HepG2 (cell line): ENCODE data around the gene PRKCE. TPM values are rescaled to one million over a fixed set of nuclear protein-coding genes. Genes with fewer than 3 reads are reported as not detected.

Experiments used
- BORCS8-MEF2B ChIP-seq: sonication (generic); formaldehyde crosslinking; IDR thresholded peaks from 2 replicates; pipeline ENCODE4 v1.8.0; 2022; ENCODE audit warnings: mild to moderate bottlenecking, missing genetic modification reagents
- CEBPG ChIP-seq: IDR thresholded peaks from 2 replicates; pipeline ENCODE4 v1.6.1; 2016
- ELF1 ChIP-seq: sonication (generic); formaldehyde crosslinking; IDR thresholded peaks from 2 replicates; pipeline ENCODE4 v1.4.0; 2020; ENCODE audit warnings: missing genetic modification reagents
- FOXA1 ChIP-seq, 2 experiments: fragments of 450-650 bp in 1 of 2; sonication (generic) in 1 of 2; formaldehyde crosslinking in 1 of 2; IDR thresholded peaks; 2 replicates each; pipeline versions ENCODE4 v1.4.0 to v1.6.1; 2016 to 2020; ENCODE audit warnings: missing genetic modification reagents in 1 of 2
- FOXK1 ChIP-seq: sonication (generic); formaldehyde crosslinking; IDR thresholded peaks from 2 replicates; pipeline ENCODE4 v1.4.0; 2020; ENCODE audit warnings: low read depth, missing genetic modification reagents, borderline replicate concordance
- HHEX ChIP-seq: IDR thresholded peaks from 2 replicates; pipeline ENCODE4 v1.6.1; 2016; ENCODE audit warnings: control low read depth
- HMG20A ChIP-seq: IDR thresholded peaks from 2 replicates; pipeline ENCODE4 v1.6.1; 2016; ENCODE audit warnings: borderline replicate concordance
- JARID2 ChIP-seq: sonication (generic); formaldehyde crosslinking; IDR thresholded peaks from 2 replicates; pipeline ENCODE4 v1.8.1; 2023; ENCODE audit warnings: missing genetic modification reagents, inconsistent platforms; ENCODE audit not compliant: insufficient replicate concordance
- MAF1 ChIP-seq: sonication (generic); formaldehyde crosslinking; IDR thresholded peaks from 2 replicates; pipeline ENCODE4 v1.5.0; 2020; ENCODE audit warnings: missing genetic modification reagents, borderline replicate concordance
- NFE2 ChIP-seq: sonication (generic); formaldehyde crosslinking; IDR thresholded peaks from 2 replicates; pipeline ENCODE4 v1.4.0; 2020; ENCODE audit warnings: missing genetic modification reagents
- SNAPC5 ChIP-seq: sonication (generic); formaldehyde crosslinking; IDR thresholded peaks from 2 replicates; pipeline ENCODE4 v1.8.1; 2023; ENCODE audit warnings: mild to moderate bottlenecking, missing genetic modification reagents, borderline replicate concordance
- SRSF4 ChIP-seq: fragments of 200-400 bp; formaldehyde crosslinking; IDR thresholded peaks from one replicate; pipeline ENCODE4 v1.6.1; 2018; ENCODE audit warnings: mild to moderate bottlenecking, low read depth, low read length, moderate library complexity; ENCODE audit not compliant: poor library complexity, severe bottlenecking
- TERF1 ChIP-seq: sonication (generic); formaldehyde crosslinking; IDR thresholded peaks from 2 replicates; pipeline ENCODE4 v1.8.0; 2022; ENCODE audit warnings: mild to moderate bottlenecking, missing genetic modification reagents, moderate library complexity
- ZBTB38 ChIP-seq: sonication (generic); formaldehyde crosslinking; IDR thresholded peaks from 2 replicates; pipeline ENCODE4 v1.5.1; 2020; ENCODE audit warnings: mild to moderate bottlenecking, missing genetic modification reagents
- ZNF101 ChIP-seq: sonication (generic); formaldehyde crosslinking; IDR thresholded peaks from 2 replicates; pipeline ENCODE4 v1.4.0; 2020; ENCODE audit warnings: mild to moderate bottlenecking, low read depth, missing genetic modification reagents, borderline replicate concordance
- ZNF329 ChIP-seq: sonication (generic); formaldehyde crosslinking; IDR thresholded peaks from 2 replicates; pipeline ENCODE4 v1.9.0; 2021; ENCODE audit warnings: low read depth, mild to moderate bottlenecking, missing genetic modification reagents
- ZNF543 ChIP-seq: sonication (generic); formaldehyde crosslinking; IDR thresholded peaks from 2 replicates; pipeline ENCODE4 v1.4.0; 2020; ENCODE audit warnings: mild to moderate bottlenecking, missing genetic modification reagents
- ZNF563 ChIP-seq: sonication (generic); formaldehyde crosslinking; IDR thresholded peaks from 2 replicates; pipeline ENCODE4 v1.8.0; 2022; ENCODE audit warnings: mild to moderate bottlenecking, moderate library complexity, missing genetic modification reagents
- ZNF614 ChIP-seq: IDR thresholded peaks from 2 replicates; pipeline ENCODE4 v1.6.1; 2018; ENCODE audit warnings: missing biosample characterization, missing genetic modification reagents, inconsistent platforms, borderline replicate concordance
- ZNF615 ChIP-seq: sonication (generic); formaldehyde crosslinking; IDR thresholded peaks from 2 replicates; pipeline ENCODE4 v1.5.0; 2020; ENCODE audit warnings: mild to moderate bottlenecking, missing genetic modification reagents, borderline replicate concordance
- ZSCAN5A ChIP-seq: sonication (generic); formaldehyde crosslinking; IDR thresholded peaks from 2 replicates; pipeline ENCODE4 v1.8.0; 2022; ENCODE audit warnings: mild to moderate bottlenecking, missing genetic modification reagents, borderline replicate concordance
- polyA plus RNA-seq, 8 experiments: library from polyadenylated mRNA; depleted of rRNA in 3 of 8; stranded (reverse) in 7 of 8; unstranded in 1 of 8; fragments of >200 nt; fragmentation: Illumina TruSeq in 4 of 8; extraction: Trizol in 4 of 8; gene quantifications; 2 replicates each; pipeline versions ENCODE4 v1.2.1 to v1.2.3, GENCODE V29; 2011 to 2016; ENCODE audit warnings: low read depth in 4 of 8, missing spikeins in 1 of 8, mixed read lengths in 1 of 8; ENCODE audit not compliant: insufficient read depth in 1 of 8
- total RNA-seq, 5 experiments: library from RNA; depleted of rRNA; stranded (reverse); fragments of >200 nt; fragmentation: Illumina TruSeq; extraction: Trizol; gene quantifications; 2 replicates each; pipeline ENCODE4 v1.2.3, GENCODE V29; 2016; ENCODE audit warnings: low read depth in 1 of 5
- TF ChIP-seq, protein P1 (sequence below): IDR thresholded peaks from 2 replicates; pipeline ENCODE4 v1.6.1; 2016; ENCODE audit warnings: low read depth, missing genetic modification reagents, missing compliant biosample characterization

PRKCE gene
- total and polyA plus RNA-seq, 2 of the 13 experiments (the other 11 are each of a cell fraction or from before 2014, with no cell fraction given): 1.0 to 3.9 TPM

DNA sequence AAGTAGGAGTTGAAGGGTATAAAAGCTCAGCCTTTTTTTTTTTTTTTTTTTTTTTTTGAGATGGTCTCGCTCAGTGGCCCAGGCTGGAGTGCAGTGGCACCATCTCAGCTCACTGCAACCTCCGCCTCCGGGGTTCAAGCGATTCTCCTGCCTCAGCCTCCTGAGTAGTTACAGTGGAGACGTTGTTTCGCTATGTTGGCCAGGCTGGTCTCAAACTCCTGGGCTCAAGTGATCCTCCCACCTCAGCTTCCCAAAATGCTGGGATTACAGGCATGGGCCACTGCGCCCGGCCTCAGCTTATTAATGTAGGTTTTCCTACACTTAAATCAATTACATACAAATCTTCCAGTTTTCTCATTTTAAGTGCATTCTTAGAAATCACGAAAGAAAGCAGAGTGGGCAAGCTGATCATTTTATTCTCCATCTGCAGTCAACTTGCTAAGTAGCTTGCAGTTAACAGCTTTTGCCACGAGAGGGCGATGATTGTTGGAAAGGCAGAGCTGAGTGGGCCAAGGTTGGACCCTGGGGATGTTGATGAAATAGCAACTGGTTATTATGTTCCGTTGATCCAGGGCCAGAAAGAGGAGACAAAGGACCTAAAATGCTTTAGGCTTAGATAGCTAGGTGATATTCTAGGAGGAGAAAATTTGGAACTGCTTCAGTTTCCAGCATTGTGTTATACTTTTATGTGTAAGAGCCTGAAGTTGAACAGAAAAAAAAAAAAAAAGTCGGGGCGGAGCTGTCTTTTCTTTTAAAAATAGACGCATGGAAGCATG is 411.4 kb downstream of the PRKCE start (continued):
- TF ChIP-seq, protein P1, sequence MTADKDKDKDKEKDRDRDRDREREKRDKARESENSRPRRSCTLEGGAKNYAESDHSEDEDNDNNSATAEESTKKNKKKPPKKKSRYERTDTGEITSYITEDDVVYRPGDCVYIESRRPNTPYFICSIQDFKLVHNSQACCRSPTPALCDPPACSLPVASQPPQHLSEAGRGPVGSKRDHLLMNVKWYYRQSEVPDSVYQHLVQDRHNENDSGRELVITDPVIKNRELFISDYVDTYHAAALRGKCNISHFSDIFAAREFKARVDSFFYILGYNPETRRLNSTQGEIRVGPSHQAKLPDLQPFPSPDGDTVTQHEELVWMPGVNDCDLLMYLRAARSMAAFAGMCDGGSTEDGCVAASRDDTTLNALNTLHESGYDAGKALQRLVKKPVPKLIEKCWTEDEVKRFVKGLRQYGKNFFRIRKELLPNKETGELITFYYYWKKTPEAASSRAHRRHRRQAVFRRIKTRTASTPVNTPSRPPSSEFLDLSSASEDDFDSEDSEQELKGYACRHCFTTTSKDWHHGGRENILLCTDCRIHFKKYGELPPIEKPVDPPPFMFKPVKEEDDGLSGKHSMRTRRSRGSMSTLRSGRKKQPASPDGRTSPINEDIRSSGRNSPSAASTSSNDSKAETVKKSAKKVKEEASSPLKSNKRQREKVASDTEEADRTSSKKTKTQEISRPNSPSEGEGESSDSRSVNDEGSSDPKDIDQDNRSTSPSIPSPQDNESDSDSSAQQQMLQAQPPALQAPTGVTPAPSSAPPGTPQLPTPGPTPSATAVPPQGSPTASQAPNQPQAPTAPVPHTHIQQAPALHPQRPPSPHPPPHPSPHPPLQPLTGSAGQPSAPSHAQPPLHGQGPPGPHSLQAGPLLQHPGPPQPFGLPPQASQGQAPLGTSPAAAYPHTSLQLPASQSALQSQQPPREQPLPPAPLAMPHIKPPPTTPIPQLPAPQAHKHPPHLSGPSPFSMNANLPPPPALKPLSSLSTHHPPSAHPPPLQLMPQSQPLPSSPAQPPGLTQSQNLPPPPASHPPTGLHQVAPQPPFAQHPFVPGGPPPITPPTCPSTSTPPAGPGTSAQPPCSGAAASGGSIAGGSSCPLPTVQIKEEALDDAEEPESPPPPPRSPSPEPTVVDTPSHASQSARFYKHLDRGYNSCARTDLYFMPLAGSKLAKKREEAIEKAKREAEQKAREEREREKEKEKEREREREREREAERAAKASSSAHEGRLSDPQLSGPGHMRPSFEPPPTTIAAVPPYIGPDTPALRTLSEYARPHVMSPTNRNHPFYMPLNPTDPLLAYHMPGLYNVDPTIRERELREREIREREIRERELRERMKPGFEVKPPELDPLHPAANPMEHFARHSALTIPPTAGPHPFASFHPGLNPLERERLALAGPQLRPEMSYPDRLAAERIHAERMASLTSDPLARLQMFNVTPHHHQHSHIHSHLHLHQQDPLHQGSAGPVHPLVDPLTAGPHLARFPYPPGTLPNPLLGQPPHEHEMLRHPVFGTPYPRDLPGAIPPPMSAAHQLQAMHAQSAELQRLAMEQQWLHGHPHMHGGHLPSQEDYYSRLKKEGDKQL (CRISPR knock-in tag): no peak
- TF ChIP-seq BORCS8-MEF2B (CRISPR knock-in tag): no peak
- no peak for TF ChIP-seq ELF1 (CRISPR knock-in tag)
- peak; percentile 34; the same call in 1 of the 2 replicates for TF ChIP-seq HMG20A (CRISPR knock-in tag)
- no peak for TF ChIP-seq ZNF614 (CRISPR knock-in tag)
- TF ChIP-seq HHEX (CRISPR knock-in tag): no peak
- TF ChIP-seq ZBTB38 (CRISPR knock-in tag): no peak
- TF ChIP-seq ZNF329: no peak
- 0 out of 2 replicates have a peak, but pooled peaks have one; percentile 24 for TF ChIP-seq ZNF615 (CRISPR knock-in tag)
- no peak for TF ChIP-seq ZNF563 (CRISPR knock-in tag)
- TF ChIP-seq SNAPC5: no peak
- no peak for TF ChIP-seq FOXA1 (IDR thresholded peaks at IDR 0.05)
- TF ChIP-seq FOXA1 (CRISPR knock-in tag; IDR thresholded peaks at IDR 0.05): no peak
- TF ChIP-seq ZNF101 (CRISPR knock-in tag): no peak
- TF ChIP-seq TERF1: no peak
- no peak for TF ChIP-seq MAF1 (CRISPR knock-in tag)
- TF ChIP-seq SRSF4: no peak
- TF ChIP-seq ZSCAN5A: no peak
- TF ChIP-seq JARID2: no peak
- TF ChIP-seq FOXK1: 0 out of 2 replicates have a peak, but pooled peaks have one; percentile 29
- peak; percentile 65 for TF ChIP-seq CEBPG
- no peak for TF ChIP-seq ZNF543
- no peak for TF ChIP-seq NFE2 (CRISPR knock-in tag)
